ENCODE results near the gene PDE6C. TPM values are rescaled to one million over a fixed set of nuclear protein-coding genes. Genes with fewer than 3 reads are reported as not detected.

PDE6C gene
- total RNA-seq, 2 donors from 2014 or later = not detected

- ATAC-seq (no peak), DNase-seq (no peak)
- Histone ChIP-seq H3K27me3 (no peaks in the 10 kb centered on the region), H3K4me3 (no peak overlapping the region), H3K36me3 (replicated peaks in 1 of 2; ENCODE audit: insufficient read depth in 1 of 2, low read depth in 2 of 2) (peaks cover 5 to 8% of the 10 kb centered on the region in 2 donors), H3K27ac (no peak overlapping the region), H3K4me1 (peaks cover 10% of the 10 kb centered on the region), H3K9me3 (no peaks in the 10 kb centered on the region)
- intact Hi-C loops (cut with DNase I) = no loop called here
- WGBS, 2 donors = 76 to 85% methylated on average over 3 of the region's 3 CpGs
- no peak for TF ChIP-seq POLR2A (IDR thresholded peaks at IDR 0.05)
- TF ChIP-seq, protein P1, sequence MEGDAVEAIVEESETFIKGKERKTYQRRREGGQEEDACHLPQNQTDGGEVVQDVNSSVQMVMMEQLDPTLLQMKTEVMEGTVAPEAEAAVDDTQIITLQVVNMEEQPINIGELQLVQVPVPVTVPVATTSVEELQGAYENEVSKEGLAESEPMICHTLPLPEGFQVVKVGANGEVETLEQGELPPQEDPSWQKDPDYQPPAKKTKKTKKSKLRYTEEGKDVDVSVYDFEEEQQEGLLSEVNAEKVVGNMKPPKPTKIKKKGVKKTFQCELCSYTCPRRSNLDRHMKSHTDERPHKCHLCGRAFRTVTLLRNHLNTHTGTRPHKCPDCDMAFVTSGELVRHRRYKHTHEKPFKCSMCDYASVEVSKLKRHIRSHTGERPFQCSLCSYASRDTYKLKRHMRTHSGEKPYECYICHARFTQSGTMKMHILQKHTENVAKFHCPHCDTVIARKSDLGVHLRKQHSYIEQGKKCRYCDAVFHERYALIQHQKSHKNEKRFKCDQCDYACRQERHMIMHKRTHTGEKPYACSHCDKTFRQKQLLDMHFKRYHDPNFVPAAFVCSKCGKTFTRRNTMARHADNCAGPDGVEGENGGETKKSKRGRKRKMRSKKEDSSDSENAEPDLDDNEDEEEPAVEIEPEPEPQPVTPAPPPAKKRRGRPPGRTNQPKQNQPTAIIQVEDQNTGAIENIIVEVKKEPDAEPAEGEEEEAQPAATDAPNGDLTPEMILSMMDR (IDR thresholded peaks at IDR 0.05) = no peak
Observed at GRCh38 chr10:93667795-93668194, 55.5 kb downstream of the PDE6C start.

- Histone ChIP-seq H3K27ac (no peak overlapping the region), H3K36me3 (replicated peaks in 1 of 2; ENCODE audit: insufficient read depth in 1 of 2, low read depth in 2 of 2) (peaks cover 5 to 8% of the 10 kb centered on the region in 2 donors), H3K27me3 (no peaks in the 10 kb centered on the region), H3K4me3 (no peak overlapping the region), H3K9me3 (no peaks in the 10 kb centered on the region), H3K4me1 (peaks cover 10% of the 10 kb centered on the region)
- ATAC-seq (no peak), DNase-seq (no peak)
- intact Hi-C loops (cut with DNase I) = loop anchor here (10.0 kb wide), 1 partner anchor 116 kb away; no protein-coding TSS in a partner anchor
- no peak for TF ChIP-seq POLR2A (IDR thresholded peaks at IDR 0.05)
- TF ChIP-seq, protein P1 (IDR thresholded peaks at IDR 0.05) = no peak
Observed at GRCh38 chr10:93670372-93670771, 58.0 kb downstream of the PDE6C start.

DNA sequence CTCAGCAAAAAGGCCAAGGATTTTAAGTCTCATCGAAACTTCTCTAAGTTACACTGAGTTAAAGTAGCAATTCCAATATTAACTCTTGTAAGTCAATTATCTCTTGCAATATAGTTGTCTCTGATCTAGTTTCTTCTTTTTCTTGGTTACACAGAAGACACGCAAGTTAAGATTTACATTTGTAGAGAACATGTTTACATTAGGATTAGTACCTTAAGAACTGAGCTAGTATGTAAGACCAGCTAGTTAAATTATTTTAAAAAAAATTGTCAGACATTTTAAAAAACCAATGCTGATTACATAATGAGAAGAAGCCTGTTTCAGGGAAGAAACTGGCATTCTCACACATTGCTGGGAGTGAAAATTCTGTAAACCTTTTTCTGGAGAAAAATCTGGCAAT is 58.7 kb downstream of the PDE6C start:
- peaks cover 10% of the 10 kb centered on the region for H3K4me1 ChIP-seq
- no peak for ATAC-seq
- intact Hi-C loops (cut with DNase I) = loop anchor here (10.0 kb wide), 1 partner anchor 116 kb away; no protein-coding TSS in a partner anchor
- no peak overlapping the region for H3K4me3 ChIP-seq
- 92 to 94% methylated on average over 2 of the region's 2 CpGs for WGBS, 2 donors
- TF ChIP-seq, protein P1 (IDR thresholded peaks at IDR 0.05) = no peak
- TF ChIP-seq POLR2A (IDR thresholded peaks at IDR 0.05) = no peak
- H3K27ac ChIP-seq = no peak overlapping the region
- H3K36me3 ChIP-seq (replicated peaks in 1 of 2; ENCODE audit: insufficient read depth in 1 of 2, low read depth in 2 of 2) = peaks cover 5 to 8% of the 10 kb centered on the region in 2 donors
- H3K27me3 ChIP-seq = no peaks in the 10 kb centered on the region
- no peak for DNase-seq
- H3K9me3 ChIP-seq = no peaks in the 10 kb centered on the region

- intact Hi-C loops (cut with DNase I) = loop anchor here (10.0 kb wide), 1 partner anchor 117 kb away; no protein-coding TSS in a partner anchor
- 28 to 41% methylated on average over 2 of the region's 2 CpGs for WGBS, 2 donors
Observed at GRCh38 chr10:93672022-93672678, 59.8 kb downstream of the PDE6C start.

More at GRCh38 chr10:93672022-93672678, 59.8 kb downstream of the PDE6C start:
- no peaks in the 10 kb centered on the region for H3K9me3 ChIP-seq
- ATAC-seq (no peak), DNase-seq (no peak)
- H3K36me3 ChIP-seq (replicated peaks in 1 of 2; ENCODE audit: insufficient read depth in 1 of 2, low read depth in 2 of 2) = peaks cover 5 to 8% of the 10 kb centered on the region in 2 donors
- no peak overlapping the region for H3K4me3 ChIP-seq
- peaks cover 10% of the 10 kb centered on the region for H3K4me1 ChIP-seq
- H3K27ac ChIP-seq = no peak overlapping the region
- no peaks in the 10 kb centered on the region for H3K27me3 ChIP-seq
- TF ChIP-seq, protein P1 (IDR thresholded peaks at IDR 0.05) = no peak
- no peak for TF ChIP-seq POLR2A (IDR thresholded peaks at IDR 0.05)

Data from body of pancreas (tissue), 4 donors.